ENCODE data around the gene CDCP2.
"Not testable (repeated sequence)": the region's sequence is repeated elsewhere in the genome, so short reads cannot be mapped to it uniquely, and the experiment has no call there.

The CDCP2 gene

GRCh38 chr1:54105080-54105479, 47.7 kb downstream of the CDCP2 start:
- no peak for TF ChIP-seq ZC3H10 (CRISPR knock-in tag; IDR thresholded peaks at IDR 0.05)
- no peak for TF ChIP-seq RARB (CRISPR knock-in tag; IDR thresholded peaks at IDR 0.05)
- TF ChIP-seq, protein P1, sequence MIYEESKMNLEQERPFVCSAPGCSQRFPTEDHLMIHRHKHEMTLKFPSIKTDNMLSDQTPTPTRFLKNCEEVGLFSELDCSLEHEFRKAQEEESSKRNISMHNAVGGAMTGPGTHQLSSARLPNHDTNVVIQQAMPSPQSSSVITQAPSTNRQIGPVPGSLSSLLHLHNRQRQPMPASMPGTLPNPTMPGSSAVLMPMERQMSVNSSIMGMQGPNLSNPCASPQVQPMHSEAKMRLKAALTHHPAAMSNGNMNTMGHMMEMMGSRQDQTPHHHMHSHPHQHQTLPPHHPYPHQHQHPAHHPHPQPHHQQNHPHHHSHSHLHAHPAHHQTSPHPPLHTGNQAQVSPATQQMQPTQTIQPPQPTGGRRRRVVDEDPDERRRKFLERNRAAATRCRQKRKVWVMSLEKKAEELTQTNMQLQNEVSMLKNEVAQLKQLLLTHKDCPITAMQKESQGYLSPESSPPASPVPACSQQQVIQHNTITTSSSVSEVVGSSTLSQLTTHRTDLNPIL (CRISPR knock-in tag; IDR thresholded peaks at IDR 0.05; ENCODE audit: low read depth) = no peak
- no peak for TF ChIP-seq ZNF565 (CRISPR knock-in tag; conservative IDR thresholded peaks at IDR 0.05; ENCODE audit: low read depth)
- TF ChIP-seq ZNF8 (CRISPR knock-in tag; IDR thresholded peaks at IDR 0.05) = no peak
- no peak for TF ChIP-seq PATZ1 (CRISPR knock-in tag; IDR thresholded peaks at IDR 0.05; ENCODE audit: borderline replicate concordance)
- TF ChIP-seq SNAI2 (CRISPR knock-in tag; IDR thresholded peaks at IDR 0.05) = no peak
- no peak for TF ChIP-seq CSDC2 (CRISPR knock-in tag; IDR thresholded peaks at IDR 0.05)
- no peak for TF ChIP-seq GLIS3 (CRISPR knock-in tag; IDR thresholded peaks at IDR 0.05)
- no peak for TF ChIP-seq ISL1 (CRISPR knock-in tag; IDR thresholded peaks at IDR 0.05)
- TF ChIP-seq PPARA (CRISPR knock-in tag; IDR thresholded peaks at IDR 0.05; ENCODE audit: borderline replicate concordance) = no peak
- TF ChIP-seq ARNTL (CRISPR knock-in tag; IDR thresholded peaks at IDR 0.05; ENCODE audit: borderline replicate concordance, low read depth) = no peak
- no peak for ATAC-seq

GRCh38 chr1:54104613-54105012, 48.2 kb downstream of the CDCP2 start:
- ATAC-seq = not testable (repeated sequence)

DNA sequence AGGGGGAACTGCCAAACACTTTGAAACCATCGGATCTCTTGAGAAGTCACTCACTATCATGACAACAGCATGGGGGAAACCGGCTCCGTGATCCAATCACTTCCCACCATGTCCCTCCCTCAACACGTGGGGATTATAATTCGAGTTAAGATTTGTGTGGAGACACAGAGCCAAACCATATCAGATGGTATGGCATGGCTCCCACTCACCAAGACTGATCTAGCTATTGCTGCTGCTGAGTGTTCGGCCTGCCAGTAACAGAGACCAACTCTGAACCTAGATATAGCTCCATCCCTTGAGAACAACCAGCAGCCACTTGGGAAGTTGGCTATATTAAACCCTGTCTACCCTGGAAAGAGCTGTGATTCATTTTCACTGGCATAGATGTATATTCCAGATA, 49.4 kb downstream of the CDCP2 start:
- ATAC-seq = no peak
- TF ChIP-seq ZNF8 (CRISPR knock-in tag; IDR thresholded peaks at IDR 0.05) (no peak), PATZ1 (CRISPR knock-in tag; IDR thresholded peaks at IDR 0.05; ENCODE audit: borderline replicate concordance) (no peak), ZFP3 (CRISPR knock-in tag; IDR thresholded peaks at IDR 0.05) (no peak), GLIS3 (CRISPR knock-in tag; IDR thresholded peaks at IDR 0.05) (no peak), PPARA (CRISPR knock-in tag; IDR thresholded peaks at IDR 0.05; ENCODE audit: borderline replicate concordance) (no peak), TCF4 (CRISPR knock-in tag; IDR thresholded peaks at IDR 0.05; ENCODE audit: borderline replicate concordance) (no peak), ARNTL (CRISPR knock-in tag; IDR thresholded peaks at IDR 0.05; ENCODE audit: borderline replicate concordance, low read depth) (no peak), ZC3H10 (CRISPR knock-in tag; IDR thresholded peaks at IDR 0.05) (no peak), OSR1 (CRISPR knock-in tag; IDR thresholded peaks at IDR 0.05) (no peak)
- TF ChIP-seq, protein P1 (CRISPR knock-in tag; IDR thresholded peaks at IDR 0.05; ENCODE audit: low read depth) = no peak
- TF ChIP-seq, protein P2, sequence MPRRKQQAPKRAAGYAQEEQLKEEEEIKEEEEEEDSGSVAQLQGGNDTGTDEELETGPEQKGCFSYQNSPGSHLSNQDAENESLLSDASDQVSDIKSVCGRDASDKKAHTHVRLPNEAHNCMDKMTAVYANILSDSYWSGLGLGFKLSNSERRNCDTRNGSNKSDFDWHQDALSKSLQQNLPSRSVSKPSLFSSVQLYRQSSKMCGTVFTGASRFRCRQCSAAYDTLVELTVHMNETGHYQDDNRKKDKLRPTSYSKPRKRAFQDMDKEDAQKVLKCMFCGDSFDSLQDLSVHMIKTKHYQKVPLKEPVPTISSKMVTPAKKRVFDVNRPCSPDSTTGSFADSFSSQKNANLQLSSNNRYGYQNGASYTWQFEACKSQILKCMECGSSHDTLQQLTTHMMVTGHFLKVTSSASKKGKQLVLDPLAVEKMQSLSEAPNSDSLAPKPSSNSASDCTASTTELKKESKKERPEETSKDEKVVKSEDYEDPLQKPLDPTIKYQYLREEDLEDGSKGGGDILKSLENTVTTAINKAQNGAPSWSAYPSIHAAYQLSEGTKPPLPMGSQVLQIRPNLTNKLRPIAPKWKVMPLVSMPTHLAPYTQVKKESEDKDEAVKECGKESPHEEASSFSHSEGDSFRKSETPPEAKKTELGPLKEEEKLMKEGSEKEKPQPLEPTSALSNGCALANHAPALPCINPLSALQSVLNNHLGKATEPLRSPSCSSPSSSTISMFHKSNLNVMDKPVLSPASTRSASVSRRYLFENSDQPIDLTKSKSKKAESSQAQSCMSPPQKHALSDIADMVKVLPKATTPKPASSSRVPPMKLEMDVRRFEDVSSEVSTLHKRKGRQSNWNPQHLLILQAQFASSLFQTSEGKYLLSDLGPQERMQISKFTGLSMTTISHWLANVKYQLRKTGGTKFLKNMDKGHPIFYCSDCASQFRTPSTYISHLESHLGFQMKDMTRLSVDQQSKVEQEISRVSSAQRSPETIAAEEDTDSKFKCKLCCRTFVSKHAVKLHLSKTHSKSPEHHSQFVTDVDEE (CRISPR knock-in tag; IDR thresholded peaks at IDR 0.05) = no peak

- ATAC-seq = no peak
- no peak for TF ChIP-seq ZFP30 (CRISPR knock-in tag; IDR thresholded peaks at IDR 0.05)
- TF ChIP-seq, protein P3, sequence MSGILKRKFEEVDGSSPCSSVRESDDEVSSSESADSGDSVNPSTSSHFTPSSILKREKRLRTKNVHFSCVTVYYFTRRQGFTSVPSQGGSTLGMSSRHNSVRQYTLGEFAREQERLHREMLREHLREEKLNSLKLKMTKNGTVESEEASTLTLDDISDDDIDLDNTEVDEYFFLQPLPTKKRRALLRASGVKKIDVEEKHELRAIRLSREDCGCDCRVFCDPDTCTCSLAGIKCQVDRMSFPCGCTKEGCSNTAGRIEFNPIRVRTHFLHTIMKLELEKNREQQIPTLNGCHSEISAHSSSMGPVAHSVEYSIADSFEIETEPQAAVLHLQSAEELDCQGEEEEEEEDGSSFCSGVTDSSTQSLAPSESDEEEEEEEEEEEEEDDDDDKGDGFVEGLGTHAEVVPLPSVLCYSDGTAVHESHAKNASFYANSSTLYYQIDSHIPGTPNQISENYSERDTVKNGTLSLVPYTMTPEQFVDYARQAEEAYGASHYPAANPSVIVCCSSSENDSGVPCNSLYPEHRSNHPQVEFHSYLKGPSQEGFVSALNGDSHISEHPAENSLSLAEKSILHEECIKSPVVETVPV (CRISPR knock-in tag; IDR thresholded peaks at IDR 0.05) = no peak
- TF ChIP-seq POU6F1 (CRISPR knock-in tag; IDR thresholded peaks at IDR 0.05; ENCODE audit: borderline replicate concordance, low read depth) = no peak
- TF ChIP-seq GLIS3 (CRISPR knock-in tag; IDR thresholded peaks at IDR 0.05) = no peak
- TF ChIP-seq, protein P2 (CRISPR knock-in tag; IDR thresholded peaks at IDR 0.05) = no peak
- no peak for TF ChIP-seq ZFP3 (CRISPR knock-in tag; IDR thresholded peaks at IDR 0.05)
- no peak for TF ChIP-seq ARNTL (CRISPR knock-in tag; IDR thresholded peaks at IDR 0.05; ENCODE audit: borderline replicate concordance, low read depth)
- TF ChIP-seq OSR1 (CRISPR knock-in tag; IDR thresholded peaks at IDR 0.05) = no peak
- TF ChIP-seq ZC3H10 (CRISPR knock-in tag; IDR thresholded peaks at IDR 0.05) = no peak
- TF ChIP-seq ISL1 (CRISPR knock-in tag; IDR thresholded peaks at IDR 0.05) = no peak
- no peak for TF ChIP-seq CSDC2 (CRISPR knock-in tag; IDR thresholded peaks at IDR 0.05)
These were observed 52.3 kb downstream of the CDCP2 start for GRCh38 chr1:54100500-54100899.

Measured in SK-N-SH treated with all-trans-retinoic acid at 6 μM for 48 hours (cell line).